GM19351 (cell line): ENCODE results near the gene MAPK7.
A peak's percentile ranks its signal among the peaks of the same experiment; 100 is the strongest.

Experiments used
- ATAC-seq: cut with Tn5 transposase; IDR thresholded peaks from one replicate; pipeline ENCODE4 v1.9.1; 2021; ENCODE audit warnings: mild to moderate bottlenecking, moderate library complexity; ENCODE audit not compliant: unreplicated experiment

MAPK7 gene

DNA sequence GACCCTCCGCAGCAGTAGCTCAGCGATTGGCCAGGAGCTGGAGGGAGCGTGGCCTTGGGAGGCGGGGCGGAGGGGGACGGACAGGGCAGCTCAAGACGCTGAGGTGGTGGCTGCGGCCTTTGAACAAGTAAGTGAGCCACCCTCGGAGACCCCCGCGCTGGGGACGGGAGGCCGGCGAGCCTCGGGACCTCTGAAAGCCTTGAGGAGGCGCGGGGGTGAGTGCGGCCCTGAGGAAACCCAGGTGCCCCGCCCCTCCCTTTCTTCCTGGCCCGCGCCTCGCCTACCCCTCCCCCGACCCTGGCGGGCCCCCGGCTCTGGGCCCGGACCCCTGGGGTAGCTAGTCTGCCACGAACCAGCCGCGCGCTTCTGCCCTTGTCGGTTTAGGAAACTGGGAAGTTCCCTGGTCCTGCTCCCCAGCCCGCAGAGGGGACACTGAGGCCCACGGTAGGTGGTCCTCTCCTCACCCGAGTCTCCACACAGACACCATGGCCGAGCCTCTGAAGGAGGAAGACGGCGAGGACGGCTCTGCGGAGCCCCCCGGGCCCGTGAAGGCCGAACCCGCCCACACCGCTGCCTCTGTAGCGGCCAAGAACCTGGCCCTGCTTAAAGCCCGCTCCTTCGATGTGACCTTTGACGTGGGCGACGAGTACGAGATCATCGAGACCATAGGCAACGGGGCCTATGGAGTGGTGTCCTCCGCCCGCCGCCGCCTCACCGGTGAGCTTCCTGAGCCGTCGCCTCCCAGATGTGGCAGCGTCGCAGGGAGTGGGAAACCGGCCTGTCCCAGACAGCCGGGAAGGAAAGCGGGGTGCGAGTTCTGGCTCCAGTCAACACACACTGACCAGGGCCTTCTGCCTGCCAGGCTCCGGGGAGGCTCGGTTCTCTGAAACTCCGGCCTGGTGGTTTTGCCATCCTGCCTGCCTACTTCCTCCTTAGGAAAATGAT lies at the start of gene MAPK7:
Gene MAPK7 (plus strand): TSS at position 83 of the 945 bp plus-strand sequence. CDS start 403 bp downstream, at position 486.
- ATAC-seq, result peak; percentile 16

- no peak for ATAC-seq
Measured at GRCh38 chr17:19329136-19329535, 49.2 kb upstream of the MAPK7 start.

GRCh38 chr17:19329839-19330238 lies 48.5 kb upstream of the MAPK7 start:
- no peak for ATAC-seq

DNA sequence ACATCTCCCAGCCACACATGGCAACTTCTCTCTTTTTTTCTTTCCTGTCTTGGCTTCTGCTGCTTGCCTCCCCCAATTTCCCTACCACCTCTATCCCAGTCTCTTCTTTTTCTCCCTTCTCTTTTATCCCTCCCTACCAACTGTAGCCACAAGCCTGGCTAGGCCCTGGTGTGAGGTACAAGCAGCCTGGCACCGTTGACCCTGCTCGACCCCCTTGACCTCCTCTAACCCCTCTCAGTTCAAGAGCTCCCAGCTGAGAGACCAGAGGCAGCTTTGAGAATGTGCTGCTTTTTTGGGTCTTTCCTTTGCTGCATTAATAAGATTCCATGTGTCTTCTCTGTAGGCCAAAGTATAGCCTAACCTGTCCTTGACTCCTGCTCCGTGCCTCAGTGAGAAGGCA lies 48.0 kb upstream of the MAPK7 start:
- no peak for ATAC-seq

- ATAC-seq, result no peak
Measured at GRCh38 chr17:19331134-19331533, 47.2 kb upstream of the MAPK7 start.

DNA sequence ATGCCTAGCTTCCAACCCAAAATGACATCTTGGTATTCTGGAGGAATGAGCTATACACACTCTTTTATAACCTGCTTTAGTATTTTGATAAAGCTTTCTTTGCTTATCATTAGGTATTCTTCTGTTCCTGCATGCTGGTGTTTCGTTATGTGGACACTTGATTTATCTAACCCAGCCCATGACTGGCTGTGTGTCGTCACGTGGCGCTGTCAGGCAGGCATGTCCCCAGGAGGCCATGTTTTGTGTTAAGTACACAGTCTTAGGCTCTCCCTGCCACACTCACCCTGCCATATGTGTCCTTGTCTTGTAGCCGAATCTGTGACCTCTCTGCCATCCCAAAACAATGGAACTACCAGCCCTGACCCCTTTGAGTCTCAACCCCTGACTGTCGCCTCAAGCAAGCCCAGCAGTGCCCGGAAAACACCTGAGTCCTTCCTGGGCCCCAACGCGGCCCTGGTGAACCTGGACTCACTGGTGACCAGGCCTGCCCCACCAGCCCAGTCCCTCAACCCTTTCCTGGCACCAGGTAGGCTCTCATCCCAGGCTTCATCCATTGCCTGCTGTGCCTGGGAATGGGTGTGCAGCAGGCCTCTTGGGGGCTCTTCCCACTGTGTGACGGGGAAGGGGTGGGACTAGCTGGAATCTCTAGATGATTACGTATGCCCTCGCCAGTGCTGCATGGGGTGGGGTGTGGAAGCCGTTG lies 46.6 kb upstream of the MAPK7 start:
- no peak for ATAC-seq

DNA sequence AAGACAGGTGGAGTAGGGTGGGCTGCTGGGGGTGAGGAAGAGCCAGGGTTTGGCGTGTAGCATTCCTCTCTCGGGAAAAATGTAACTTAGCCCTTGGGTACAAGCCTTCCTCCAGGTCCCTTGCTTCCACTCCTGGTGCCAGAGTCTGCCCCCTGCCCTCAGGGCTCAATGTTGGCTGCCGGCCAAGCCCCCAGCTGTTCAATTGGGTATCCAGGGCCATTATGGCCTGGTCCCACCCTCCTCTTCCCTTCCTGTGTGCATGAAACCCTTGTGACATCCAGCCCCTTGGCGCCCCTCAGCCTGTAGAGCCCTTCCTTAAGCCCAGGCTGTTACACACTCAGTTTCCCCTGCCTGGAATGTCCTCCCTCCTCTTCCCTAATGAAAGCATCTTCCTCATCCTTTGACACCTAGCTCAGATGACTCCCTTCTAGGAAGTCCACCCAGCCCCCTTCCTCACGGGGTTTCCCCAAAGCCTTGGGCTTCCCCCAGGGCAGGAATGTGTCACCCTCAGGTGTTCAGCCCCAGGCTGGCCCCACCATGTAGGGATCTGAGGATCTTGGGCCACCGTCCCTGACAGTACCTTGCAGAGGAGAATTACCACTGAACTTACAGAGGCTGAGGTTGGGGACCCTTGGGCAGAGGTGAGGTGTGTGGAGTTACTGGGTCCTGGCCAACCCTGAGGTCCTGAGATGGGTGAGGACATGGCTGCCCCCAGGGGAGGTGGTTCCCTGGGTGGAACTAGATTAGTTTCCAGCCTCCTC lies 45.7 kb upstream of the MAPK7 start:
- no peak for ATAC-seq

DNA sequence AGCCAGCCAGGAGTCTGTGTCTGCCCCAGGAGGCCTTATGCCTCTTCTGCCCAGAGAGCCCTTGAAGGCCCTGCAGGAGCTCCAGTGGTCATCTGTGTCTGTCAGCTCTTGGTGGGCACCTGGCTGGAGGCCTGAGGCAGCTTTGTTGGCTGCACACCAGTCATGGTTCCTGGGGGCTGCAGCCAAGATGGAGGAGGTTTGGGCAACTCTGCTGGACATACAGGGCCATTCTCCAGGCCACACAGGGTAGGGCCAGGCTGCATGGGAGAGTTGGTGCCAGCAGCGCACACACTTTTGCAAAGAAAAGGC lies 45.2 kb upstream of the MAPK7 start:
- ATAC-seq, result no peak

DNA sequence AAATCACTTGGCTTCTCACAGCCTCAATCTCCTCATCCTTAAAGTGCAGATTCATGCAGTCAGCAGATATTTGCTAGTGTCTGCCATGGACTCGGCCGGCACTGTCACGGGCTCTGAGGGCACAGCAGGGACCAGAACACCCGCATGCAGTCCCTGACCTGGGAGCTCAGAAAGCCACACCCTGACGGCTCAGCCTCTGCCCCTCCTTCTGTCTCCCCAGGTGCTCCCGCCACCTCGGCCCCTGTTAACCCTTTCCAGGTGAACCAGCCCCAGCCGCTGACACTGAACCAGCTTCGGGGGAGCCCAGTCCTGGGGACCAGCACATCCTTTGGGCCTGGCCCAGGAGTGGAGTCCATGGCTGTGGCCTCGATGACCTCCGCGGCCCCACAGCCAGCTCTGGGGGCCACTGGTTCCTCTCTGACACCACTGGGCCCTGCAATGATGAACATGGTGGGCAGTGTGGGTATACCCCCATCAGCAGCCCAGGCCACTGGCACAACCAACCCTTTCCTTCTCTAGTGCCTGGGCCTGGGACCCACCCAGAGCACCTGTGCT lies 44.5 kb upstream of the MAPK7 start:
- ATAC-seq, result no peak

- ATAC-seq, result no peak
Measured at GRCh38 chr17:19334331-19334730, 44.0 kb upstream of the MAPK7 start.

DNA sequence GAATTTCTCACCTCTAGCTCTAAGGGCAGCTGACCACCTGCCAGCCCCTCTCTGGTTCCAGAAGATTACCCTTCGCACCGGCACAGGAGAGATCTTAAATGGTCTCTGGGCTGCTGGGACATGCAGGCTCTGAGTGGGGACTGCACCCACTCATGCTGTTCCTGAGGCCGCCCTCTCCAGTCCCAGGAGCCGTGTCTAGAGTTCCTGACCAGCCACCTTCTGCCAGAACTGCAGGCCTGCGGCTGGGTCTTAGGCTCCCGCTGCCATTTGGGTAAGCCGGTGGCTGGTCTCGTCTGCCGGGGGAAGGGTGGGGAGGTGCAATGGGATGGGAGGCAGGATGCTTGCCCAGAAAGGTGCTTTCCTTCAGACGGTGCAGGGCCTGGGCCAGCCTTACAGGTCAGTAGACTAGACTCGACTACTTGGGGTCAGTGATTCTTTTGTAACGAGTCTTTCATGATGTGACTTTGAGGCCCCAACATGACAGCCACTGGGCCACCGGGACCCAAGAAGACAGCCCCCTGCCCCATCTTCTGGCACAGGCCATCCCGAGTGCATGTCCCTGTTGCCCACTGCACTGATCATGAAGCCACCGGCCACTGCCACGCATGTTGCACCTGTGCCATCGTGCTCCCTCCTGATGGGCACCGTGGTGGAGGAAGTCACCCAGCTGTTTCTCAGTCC lies 42.2 kb upstream of the MAPK7 start:
- ATAC-seq, result no peak

DNA sequence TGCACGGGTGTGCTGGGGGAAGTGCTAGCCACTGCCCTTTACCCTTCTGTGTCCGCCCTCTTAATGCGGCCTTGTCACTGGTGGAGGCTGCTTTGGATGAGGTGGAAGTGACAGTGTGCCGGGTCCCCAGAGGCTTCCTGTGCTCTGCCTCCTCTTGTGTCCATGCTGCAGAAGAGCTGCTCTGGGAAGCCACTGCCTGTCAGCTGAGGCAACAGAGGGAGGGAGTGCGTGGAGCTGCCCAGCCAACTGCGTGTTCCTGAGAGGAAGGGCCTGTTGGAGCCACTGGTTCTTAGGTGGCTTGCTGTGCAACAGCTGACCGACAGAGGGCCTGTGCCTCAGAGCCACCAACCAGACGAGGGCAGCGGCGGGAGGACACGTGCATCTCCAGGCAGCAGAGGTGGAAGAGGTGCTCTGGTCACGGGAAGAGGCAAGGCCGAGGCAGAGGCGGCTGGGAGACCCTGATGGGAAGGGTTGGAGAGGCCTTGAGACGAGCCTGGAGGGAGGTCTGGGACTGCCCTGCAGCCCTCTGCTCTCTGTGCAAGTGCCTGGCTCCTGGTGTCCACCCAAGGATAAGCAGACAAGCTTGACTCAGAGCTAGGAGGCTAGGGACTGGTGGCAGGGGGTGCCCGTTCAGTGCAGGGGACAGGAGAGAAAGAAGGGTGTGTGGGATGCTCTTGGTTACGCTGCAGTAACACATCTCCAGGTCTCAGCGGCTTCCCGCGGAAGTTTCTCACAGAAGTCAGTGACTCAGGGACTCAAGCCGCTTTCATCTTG lies 41.2 kb upstream of the MAPK7 start:
- ATAC-seq, result no peak

GRCh38 chr17:19337712-19338023 lies 40.6 kb upstream of the MAPK7 start:
- ATAC-seq, result no peak

- no peak for ATAC-seq
Measured at GRCh38 chr17:19338031-19338990, 40.0 kb upstream of the MAPK7 start.

DNA sequence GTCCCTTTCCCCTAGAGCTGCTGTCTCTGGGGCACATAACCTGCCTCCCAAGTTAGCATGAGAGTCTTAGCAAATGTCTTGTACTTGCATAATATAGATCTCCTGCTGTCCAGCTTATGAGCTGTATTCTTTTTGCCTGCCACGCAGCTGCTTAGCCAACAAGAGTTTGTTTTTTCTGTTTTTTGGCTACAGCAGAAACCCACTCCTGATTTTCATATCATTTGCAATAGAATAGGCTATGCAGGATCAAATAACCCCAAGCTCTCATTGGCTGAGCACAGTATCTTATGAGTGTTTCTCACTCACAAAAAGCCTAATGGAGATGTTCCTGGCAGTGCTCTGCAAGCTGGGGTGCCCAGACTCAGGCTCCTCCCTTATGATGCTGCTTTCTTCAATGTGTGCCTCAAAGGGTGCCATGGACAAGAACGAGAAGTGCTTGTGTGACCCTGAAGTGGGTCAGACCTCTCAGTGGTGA lies 38.9 kb upstream of the MAPK7 start:
- no peak for ATAC-seq

- ATAC-seq, result no peak
Measured at GRCh38 chr17:19341211-19341631, 37.1 kb upstream of the MAPK7 start.

- no peak for ATAC-seq
Measured at GRCh38 chr17:19341641-19342610, 36.4 kb upstream of the MAPK7 start.
